IPS-18a (cell line): Measurements from ENCODE around the gene RNASEH2C.
"Not testable (repeated sequence)": the region's sequence is repeated elsewhere in the genome, so short reads cannot be mapped to it uniquely, and the experiment has no call there.

Source experiments
- H3K27ac ChIP-seq: one replicate; pipeline ENCODE4 v1.5.1; 2013; ENCODE audit warnings: low read length
- H3K27me3 ChIP-seq: one replicate; pipeline ENCODE4 v1.6.1; 2013; ENCODE audit warnings: mild to moderate bottlenecking, low read length; ENCODE audit not compliant: control insufficient read depth, insufficient read depth
- H3K36me3 ChIP-seq: one replicate; pipeline ENCODE4 v1.6.1; 2013; ENCODE audit warnings: low read depth, low read length; ENCODE audit not compliant: control insufficient read depth
- H3K4me1 ChIP-seq: one replicate; pipeline ENCODE4 v1.6.1; 2013; ENCODE audit warnings: low read depth, low read length; ENCODE audit not compliant: control insufficient read depth
- H3K4me3 ChIP-seq: one replicate; pipeline ENCODE4 v1.5.1; 2013; ENCODE audit warnings: low read length
- H3K9ac ChIP-seq: one replicate; pipeline ENCODE4 v1.6.1; 2013; ENCODE audit warnings: mild to moderate bottlenecking, low read length, moderate library complexity
- H3K9me3 ChIP-seq: one replicate; pipeline ENCODE4 v1.6.1; 2013; ENCODE audit warnings: low read depth, low read length; ENCODE audit not compliant: control insufficient read depth

RNASEH2C gene

GRCh38 chr11:65741185-65741584 is 20.6 kb upstream of the RNASEH2C start:
- H3K9ac ChIP-seq = no peak overlapping the region
- H3K4me3 ChIP-seq = no peak overlapping the region
- peaks cover 8% of the 10 kb centered on the region for H3K9me3 ChIP-seq
- H3K36me3 ChIP-seq = no peaks in the 10 kb centered on the region
- H3K27ac ChIP-seq = no peak overlapping the region
- H3K27me3 ChIP-seq = no peaks in the 10 kb centered on the region
- H3K4me1 ChIP-seq = no peaks in the 10 kb centered on the region

- Histone ChIP-seq H3K36me3 (no peaks in the 10 kb centered on the region), H3K9ac (no peak overlapping the region), H3K27ac (no peak overlapping the region), H3K27me3 (no peaks in the 10 kb centered on the region), H3K4me1 (no peaks in the 10 kb centered on the region), H3K9me3 (peaks cover 8% of the 10 kb centered on the region), H3K4me3 (no peak overlapping the region)
Measured at GRCh38 chr11:65739022-65739421, 18.4 kb upstream of the RNASEH2C start.

DNA sequence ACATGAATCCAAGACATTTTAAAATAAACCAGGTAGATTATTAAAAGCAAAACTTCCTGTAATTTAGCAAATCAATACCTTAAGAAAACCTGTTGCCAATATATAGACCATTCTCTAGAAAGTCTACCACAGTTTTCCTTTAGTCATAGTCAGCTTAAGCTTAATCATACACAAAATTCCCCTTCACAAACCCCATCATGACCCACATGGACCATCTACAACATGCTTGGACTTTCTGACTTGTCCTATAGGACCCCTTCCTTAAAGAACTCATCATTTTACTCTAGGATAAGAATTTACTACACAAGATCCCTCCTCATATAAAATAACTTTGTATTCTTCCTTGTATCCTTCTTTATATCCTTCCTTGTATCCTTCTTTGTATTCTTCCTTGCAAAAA is 16.2 kb upstream of the RNASEH2C start:
- Histone ChIP-seq H3K4me1 (no peaks in the 10 kb centered on the region), H3K27me3 (no peaks in the 10 kb centered on the region), H3K9ac (no peak overlapping the region), H3K36me3 (no peaks in the 10 kb centered on the region), H3K9me3 (peaks cover 8% of the 10 kb centered on the region), H3K27ac (no peak overlapping the region), H3K4me3 (no peak overlapping the region)

DNA sequence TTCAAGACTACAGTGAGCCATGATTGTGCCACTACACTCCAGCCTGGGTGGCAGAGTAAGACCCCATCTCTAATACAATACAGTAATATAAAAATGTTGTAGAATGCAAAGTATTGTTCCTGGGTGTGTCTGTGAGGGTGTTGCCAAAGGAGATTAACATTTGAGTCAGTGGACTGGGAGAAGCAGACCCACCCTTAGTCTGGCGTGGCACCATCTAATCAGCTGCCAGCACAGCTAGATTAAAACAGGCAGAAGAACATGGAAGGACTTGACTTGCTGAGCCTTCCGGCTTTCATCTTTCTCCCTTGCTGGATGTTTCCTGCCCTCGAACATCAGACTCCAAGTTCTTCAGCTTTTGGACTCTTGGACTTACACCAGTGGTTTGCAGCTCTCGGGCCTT is 14.5 kb upstream of the RNASEH2C start:
- not testable (repeated sequence) for H3K27me3 ChIP-seq, H3K4me3 ChIP-seq, H3K27ac ChIP-seq, H3K4me1 ChIP-seq, H3K36me3 ChIP-seq, H3K9me3 ChIP-seq, H3K9ac ChIP-seq

DNA sequence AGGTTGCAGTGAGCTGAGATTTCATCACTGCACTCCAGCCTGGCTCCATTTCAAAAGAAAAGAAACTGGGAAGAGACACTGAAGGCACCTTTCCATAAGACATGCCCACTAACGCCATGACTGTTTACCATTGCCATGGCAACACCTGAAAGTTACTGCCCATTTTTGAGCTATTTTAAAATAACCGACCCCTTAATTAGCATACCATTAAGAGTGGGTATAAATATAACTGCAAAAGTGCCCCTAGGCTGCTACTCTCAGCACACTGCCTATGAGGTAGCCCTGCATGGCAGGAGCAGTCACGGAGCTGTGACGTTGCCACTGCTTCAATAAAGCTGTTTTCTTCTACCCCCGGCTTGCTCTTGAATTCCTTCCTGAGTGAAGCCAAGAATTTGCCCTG is 9.9 kb upstream of the RNASEH2C start:
- H3K27me3 ChIP-seq = no peaks in the 10 kb centered on the region
- no peak overlapping the region for H3K27ac ChIP-seq
- H3K9me3 ChIP-seq = no peaks in the 10 kb centered on the region
- no peaks in the 10 kb centered on the region for H3K4me1 ChIP-seq
- no peak overlapping the region for H3K4me3 ChIP-seq
- no peak overlapping the region for H3K9ac ChIP-seq
- no peaks in the 10 kb centered on the region for H3K36me3 ChIP-seq

DNA sequence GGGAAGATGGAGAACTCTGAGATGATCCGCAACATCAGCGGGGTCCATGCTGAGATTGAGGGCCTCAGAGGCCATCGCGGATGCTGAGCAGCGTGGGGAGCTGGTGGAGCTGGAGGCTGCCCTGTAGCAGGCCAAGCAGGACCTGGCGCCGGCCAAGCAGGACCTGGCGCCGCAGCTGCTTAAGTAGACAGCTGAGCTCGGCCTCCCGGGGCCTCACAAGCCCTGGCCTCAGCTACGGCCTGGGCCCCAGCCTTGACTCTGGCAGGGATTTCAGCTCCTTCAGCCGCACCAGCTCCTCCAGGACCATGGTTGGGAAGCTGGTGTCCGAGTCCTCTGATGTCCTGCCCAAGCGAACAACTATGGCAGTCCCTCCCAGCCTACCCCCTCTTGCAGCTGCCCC is 7.3 kb upstream of the RNASEH2C start:
- Histone ChIP-seq H3K27ac (no peak overlapping the region), H3K9me3 (no peaks in the 10 kb centered on the region), H3K27me3 (no peaks in the 10 kb centered on the region), H3K4me1 (no peaks in the 10 kb centered on the region), H3K9ac (no peak overlapping the region), H3K4me3 (no peak overlapping the region), H3K36me3 (no peaks in the 10 kb centered on the region)

DNA sequence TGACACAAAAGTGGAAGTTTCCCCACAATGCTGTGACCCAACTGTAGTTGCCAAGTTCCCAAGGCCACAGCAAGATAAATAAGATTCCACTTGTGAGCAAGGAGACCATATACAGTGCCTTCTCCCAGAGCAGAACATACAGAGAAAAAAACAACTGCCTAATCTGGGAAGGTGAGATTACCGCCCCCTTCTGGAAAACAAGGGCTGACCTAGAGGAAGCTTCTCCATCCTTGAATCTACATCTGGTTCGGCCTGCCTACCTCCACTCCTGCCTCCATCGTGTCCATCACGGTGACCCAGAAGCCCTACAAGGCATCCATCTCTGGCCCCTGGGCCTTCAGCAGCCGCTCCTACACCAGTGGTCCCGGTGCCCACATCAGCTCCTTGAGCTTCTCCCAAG is 6.1 kb upstream of the RNASEH2C start:
- no peak overlapping the region for H3K9ac ChIP-seq
- H3K9me3 ChIP-seq = no peaks in the 10 kb centered on the region
- no peaks in the 10 kb centered on the region for H3K27me3 ChIP-seq
- H3K4me1 ChIP-seq = no peaks in the 10 kb centered on the region
- no peaks in the 10 kb centered on the region for H3K36me3 ChIP-seq
- no peak overlapping the region for H3K4me3 ChIP-seq
- no peak overlapping the region for H3K27ac ChIP-seq

- H3K27me3 ChIP-seq = no peaks in the 10 kb centered on the region
- no peaks in the 10 kb centered on the region for H3K4me1 ChIP-seq
- H3K27ac ChIP-seq = no peak overlapping the region
- H3K36me3 ChIP-seq = peaks cover 19% of the 10 kb centered on the region
- H3K4me3 ChIP-seq = no peak overlapping the region
- no peak overlapping the region for H3K9ac ChIP-seq
- H3K9me3 ChIP-seq = no peaks in the 10 kb centered on the region
Measured at GRCh38 chr11:65722261-65722660, 1.7 kb upstream of the RNASEH2C start.

DNA sequence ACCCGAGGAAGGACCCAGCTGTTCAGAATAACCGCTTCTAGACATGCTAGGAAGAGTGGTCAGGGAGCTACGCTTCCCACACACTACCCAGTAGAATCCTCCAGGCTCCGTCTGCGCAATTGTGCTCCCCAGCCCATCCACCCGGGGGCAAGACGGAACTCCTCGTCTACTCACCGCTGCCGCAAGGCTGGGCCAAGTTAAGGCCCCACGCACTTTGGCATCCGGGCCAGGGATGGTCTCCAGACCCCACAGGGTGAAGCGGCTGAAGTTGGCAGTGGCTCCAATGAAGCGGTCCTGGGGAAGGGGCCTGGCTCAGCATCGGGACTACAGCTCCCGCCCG is 757 bp downstream of the RNASEH2C start:
- H3K4me1 ChIP-seq = no peaks in the 10 kb centered on the region
- no peak overlapping the region for H3K27ac ChIP-seq
- H3K4me3 ChIP-seq = peak overlapping the region; percentile 81
- no peaks in the 10 kb centered on the region for H3K9me3 ChIP-seq
- H3K9ac ChIP-seq = peak overlapping the region; percentile 70
- H3K36me3 ChIP-seq = peaks cover 39% of the 10 kb centered on the region
- no peaks in the 10 kb centered on the region for H3K27me3 ChIP-seq

DNA sequence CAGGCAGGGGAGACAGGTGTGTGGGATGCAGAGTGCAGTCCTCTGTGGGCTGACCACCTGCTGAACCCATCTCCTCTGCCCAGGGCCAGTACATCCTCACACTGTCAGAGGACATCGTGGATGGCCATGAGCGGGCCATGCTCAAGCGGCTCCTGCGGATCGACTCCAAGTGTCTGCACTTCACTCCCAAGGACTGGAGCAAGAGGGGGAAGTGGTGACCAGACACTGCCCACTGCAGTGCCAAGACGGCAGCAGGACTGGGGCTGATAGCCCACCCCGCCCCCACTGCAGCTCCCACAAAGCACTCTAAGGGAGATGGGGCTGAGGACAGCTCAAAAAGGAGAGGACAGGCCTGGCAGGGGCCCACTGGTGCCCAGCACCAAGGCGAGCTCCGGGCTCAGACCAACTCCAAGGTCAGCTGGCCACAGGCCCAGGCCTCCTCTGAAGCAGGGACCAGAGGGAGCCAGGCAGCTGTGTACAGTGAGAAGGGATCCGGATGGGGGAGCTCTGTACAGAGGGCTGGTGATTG is 1.6 kb downstream of the RNASEH2C start:
- H3K4me1 ChIP-seq = no peaks in the 10 kb centered on the region
- no peaks in the 10 kb centered on the region for H3K27me3 ChIP-seq
- peak overlapping the region; percentile 81 for H3K4me3 ChIP-seq
- no peaks in the 10 kb centered on the region for H3K9me3 ChIP-seq
- peaks cover 48% of the 10 kb centered on the region for H3K36me3 ChIP-seq
- H3K27ac ChIP-seq = no peak overlapping the region
- H3K9ac ChIP-seq = peak overlapping the region; percentile 70

DNA sequence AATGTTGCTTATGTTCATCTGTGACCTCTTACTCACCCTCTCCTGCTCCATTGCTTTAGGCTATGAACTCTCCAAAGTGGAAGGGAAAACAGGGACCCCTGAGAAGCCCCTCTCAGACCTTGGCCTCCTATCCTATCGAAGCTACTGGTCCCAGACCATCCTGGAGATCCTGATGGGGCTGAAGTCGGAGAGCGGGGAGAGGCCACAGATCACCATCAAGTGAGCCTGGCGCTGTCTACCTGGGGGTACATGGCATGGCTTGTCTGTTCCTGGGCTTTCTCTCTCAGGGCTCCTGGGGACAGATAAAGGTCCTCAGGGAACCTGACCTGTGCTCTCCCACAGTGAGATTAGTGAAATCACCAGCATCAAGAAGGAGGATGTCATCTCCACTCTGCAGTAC is 2.1 kb downstream of the RNASEH2C start:
- no peak overlapping the region for H3K4me3 ChIP-seq
- H3K27ac ChIP-seq = no peak overlapping the region
- H3K9me3 ChIP-seq = no peaks in the 10 kb centered on the region
- H3K9ac ChIP-seq = no peak overlapping the region
- peaks cover 52% of the 10 kb centered on the region for H3K36me3 ChIP-seq
- H3K27me3 ChIP-seq = no peaks in the 10 kb centered on the region
- H3K4me1 ChIP-seq = no peaks in the 10 kb centered on the region

GRCh38 chr11:65717906-65718305 is 2.7 kb downstream of the RNASEH2C start:
- Histone ChIP-seq H3K27ac (no peak overlapping the region), H3K9me3 (no peaks in the 10 kb centered on the region), H3K9ac (no peak overlapping the region), H3K27me3 (no peaks in the 10 kb centered on the region), H3K4me3 (no peak overlapping the region), H3K36me3 (peaks cover 55% of the 10 kb centered on the region), H3K4me1 (no peaks in the 10 kb centered on the region)
